ENCODE data around the gene SLTM. TPM values are rescaled to one million over a fixed set of nuclear protein-coding genes. Genes with fewer than 3 reads are reported as not detected.
"Not testable (repeated sequence)": the region's sequence is repeated elsewhere in the genome, so short reads cannot be mapped to it uniquely, and the experiment has no call there.

The SLTM gene
- total RNA-seq, 4 donors from 2014 or later = 82.3 to 408 (median 130) TPM

- TF ChIP-seq POLR2A (IDR thresholded peaks at IDR 0.05) (no peak), CTCF (IDR thresholded peaks at IDR 0.05) (no peak)
- DNase-seq = no peak
- no peak overlapping the region for H3K27ac ChIP-seq
- H3K36me3 ChIP-seq = peaks cover 0 to 22% (median 0%) of the 10 kb centered on the region in 3 donors
- H3K4me1 ChIP-seq = no peaks in the 10 kb centered on the region
- no peaks in the 10 kb centered on the region for H3K27me3 ChIP-seq
- H3K9me3 ChIP-seq = no peaks in the 10 kb centered on the region
- H3K4me3 ChIP-seq = no peak overlapping the region
These were observed 78.9 kb downstream of the SLTM start for GRCh38 chr15:58854593-58854992.

GRCh38 chr15:58852347-58852746 is 81.1 kb downstream of the SLTM start:
- Histone ChIP-seq H3K36me3 (peaks cover 0 to 41% (median 0%) of the 10 kb centered on the region in 3 donors), H3K4me1 (no peaks in the 10 kb centered on the region), H3K9me3 (no peaks in the 10 kb centered on the region), H3K27ac (no peak overlapping the region), H3K27me3 (no peaks in the 10 kb centered on the region), H3K4me3 (no peak overlapping the region)
- TF ChIP-seq CTCF (IDR thresholded peaks at IDR 0.05) = peak in 4 of 6 experiments; percentile 14 to 55 (median 49)
- no peak for TF ChIP-seq POLR2A (IDR thresholded peaks at IDR 0.05)
- DNase-seq = no peak

- H3K27ac ChIP-seq, H3K9me3 ChIP-seq, DNase-seq, H3K27me3 ChIP-seq, H3K4me3 ChIP-seq, H3K4me1 ChIP-seq: not testable (repeated sequence)
- peaks cover 0 to 41% (median 0%) of the 10 kb centered on the region in 3 donors for H3K36me3 ChIP-seq
These were observed 82.3 kb downstream of the SLTM start for GRCh38 chr15:58851205-58851604.

- Histone ChIP-seq H3K4me3 (no peak overlapping the region), H3K4me1 (no peaks in the 10 kb centered on the region), H3K27me3 (no peaks in the 10 kb centered on the region), H3K27ac (no peak overlapping the region), H3K9me3 (no peaks in the 10 kb centered on the region), H3K36me3 (peaks cover 0 to 5% (median 4%) of the 10 kb centered on the region in 3 donors)
- TF ChIP-seq POLR2A (IDR thresholded peaks at IDR 0.05) = no peak
- no peak for TF ChIP-seq CTCF (IDR thresholded peaks at IDR 0.05)
- no peak for DNase-seq
These were observed 90.6 kb downstream of the SLTM start for GRCh38 chr15:58842713-58843396.

- DNase-seq = no peak
- TF ChIP-seq CTCF (IDR thresholded peaks at IDR 0.05) (no peak), POLR2A (IDR thresholded peaks at IDR 0.05) (no peak)
- Histone ChIP-seq H3K4me1 (no peaks in the 10 kb centered on the region), H3K27ac (no peak overlapping the region), H3K27me3 (no peaks in the 10 kb centered on the region), H3K36me3 (no peaks in the 10 kb centered on the region), H3K4me3 (no peak overlapping the region), H3K9me3 (no peaks in the 10 kb centered on the region)
These were observed 93.4 kb downstream of the SLTM start for GRCh38 chr15:58840048-58840447.

GRCh38 chr15:58839485-58839884 is 94.0 kb downstream of the SLTM start:
- no peak for DNase-seq
- Histone ChIP-seq H3K27ac (no peak overlapping the region), H3K36me3 (no peaks in the 10 kb centered on the region), H3K9me3 (no peaks in the 10 kb centered on the region), H3K27me3 (no peaks in the 10 kb centered on the region), H3K4me1 (no peaks in the 10 kb centered on the region), H3K4me3 (no peak overlapping the region)
- TF ChIP-seq CTCF (IDR thresholded peaks at IDR 0.05) (peak in 2 of 6 experiments; percentile 17 to 19), POLR2A (IDR thresholded peaks at IDR 0.05) (no peak)

GRCh38 chr15:58833681-58834426 is 99.6 kb downstream of the SLTM start:
- H3K27me3 ChIP-seq, H3K4me3 ChIP-seq, H3K9me3 ChIP-seq, H3K36me3 ChIP-seq, H3K4me1 ChIP-seq, DNase-seq, H3K27ac ChIP-seq: not testable (repeated sequence)
